IMR-90 (cell line): Measurements from ENCODE around the gene KDM3B. TPM values are rescaled to one million over a fixed set of nuclear protein-coding genes. Genes with fewer than 3 reads are reported as not detected.

Source experiments
- ATAC-seq: fragments of 200-7000 bp; cut with Tn5 transposase; 2 replicates; pipeline ENCODE4 v1.9.1; 2020; ENCODE audit warnings: low read depth, mild to moderate bottlenecking, moderate library complexity
- BruUV-seq: library from RNA; stranded (reverse); fragments of 400-500 nt; replicated peaks from 2 replicates; lab custom pipeline; 2021; lab: Mats Ljungman, UMichigan
- CTCF ChIA-PET: fragments of 300-600 bp; formaldehyde crosslinking; extraction: SDS; loops from one replicate; lab custom pipeline; 2021; ENCODE audit warnings: antibody characterized with exemption; lab: Yijun Ruan, JAX
- POLR2A ChIA-PET: fragments of 300-600 bp; sonication (Branson Sonifier 250); formaldehyde crosslinking; loops from one replicate; lab custom pipeline; 2022; ENCODE audit warnings: antibody characterized with exemption; ENCODE audit not compliant: unreplicated experiment; lab: Charles Lee
- DNase-seq: peaks from one replicate; pipeline ENCODE4 v3.0.0; 2013
- H2AFZ ChIP-seq: replicated peaks from 2 replicates; pipeline ENCODE3; 2013; ENCODE audit warnings: low read length, mild to moderate bottlenecking; ENCODE audit not compliant: poor library complexity
- H2AK5ac ChIP-seq: 2 replicates; pipeline ENCODE4 v1.6.1; 2013; ENCODE audit warnings: low read depth, low read length, inconsistent platforms
- H2AK9ac ChIP-seq: replicated peaks from 2 replicates; pipeline ENCODE3; 2013; ENCODE audit warnings: mild to moderate bottlenecking, low read depth, low read length, moderate library complexity; ENCODE audit not compliant: poor library complexity
- H2BK120ac ChIP-seq: 2 replicates; pipeline ENCODE4 v1.6.1; 2013; ENCODE audit warnings: low read depth, low read length, inconsistent platforms
- H2BK15ac ChIP-seq: 3 replicates; pipeline ENCODE4 v1.6.1; 2013; ENCODE audit warnings: low read depth, low read length, inconsistent platforms
- H2BK20ac ChIP-seq: 2 replicates; pipeline ENCODE4 v1.6.1; 2013; ENCODE audit warnings: low read depth, mild to moderate bottlenecking, inconsistent platforms, low read length, moderate library complexity
- H2BK5ac ChIP-seq: 2 replicates; pipeline ENCODE4 v1.6.1; 2013; ENCODE audit warnings: mild to moderate bottlenecking, low read depth, low read length, inconsistent platforms; ENCODE audit not compliant: poor library complexity, severe bottlenecking
- H3K14ac ChIP-seq: replicated peaks from 2 replicates; pipeline ENCODE4 v1.6.1; 2013; ENCODE audit warnings: low read depth, low read length, inconsistent platforms
- H3K18ac ChIP-seq: 2 replicates; pipeline ENCODE4 v1.6.1; 2013; ENCODE audit warnings: low read depth, low read length, control low read depth
- H3K23ac ChIP-seq: 2 replicates; pipeline ENCODE4 v1.6.1; 2013; ENCODE audit warnings: low read depth, low read length, inconsistent platforms
- H3K27ac ChIP-seq: 2 replicates; pipeline ENCODE4 v1.5.1; 2013; ENCODE audit warnings: mild to moderate bottlenecking, control low read depth, low read length; ENCODE audit not compliant: insufficient read depth
- H3K27me3 ChIP-seq: 2 replicates; pipeline ENCODE4 v1.6.1; 2013; ENCODE audit warnings: low read length; ENCODE audit not compliant: control insufficient read depth, insufficient read depth
- H3K36me3 ChIP-seq: 2 replicates; pipeline ENCODE4 v1.6.1; 2013; ENCODE audit warnings: low read length, mixed read lengths; ENCODE audit not compliant: control insufficient read depth, insufficient read depth
- H3K4ac ChIP-seq: 2 replicates; pipeline ENCODE4 v1.6.1; 2013; ENCODE audit warnings: low read depth, low read length, inconsistent platforms
- H3K4me1 ChIP-seq: 2 replicates; pipeline ENCODE4 v1.6.1; 2013; ENCODE audit warnings: low read length, mixed read lengths; ENCODE audit not compliant: control insufficient read depth, insufficient read depth
- H3K4me2 ChIP-seq: 2 replicates; pipeline ENCODE4 v1.6.1; 2013; ENCODE audit warnings: low read depth, mild to moderate bottlenecking, control low read depth, low read length, moderate library complexity
- H3K4me3 ChIP-seq: 2 replicates; pipeline ENCODE4 v1.5.1; 2013; ENCODE audit warnings: low read depth, mild to moderate bottlenecking, control low read depth, low read length, moderate library complexity; ENCODE audit not compliant: insufficient read depth
- H3K56ac ChIP-seq: 2 replicates; pipeline ENCODE4 v1.6.1; 2013; ENCODE audit warnings: low read length, inconsistent platforms; ENCODE audit not compliant: insufficient read depth; ENCODE audit errors: extremely low read depth
- H3K79me1 ChIP-seq, 2 experiments: 2 replicates each; pipeline ENCODE4 v1.6.1; 2013; ENCODE audit warnings: low read length in 2 of 2, inconsistent platforms in 1 of 2, low read depth in 1 of 2
- H3K9ac ChIP-seq: 2 replicates; pipeline ENCODE4 v1.6.1; 2013; ENCODE audit warnings: low read depth, low read length, control low read depth
- H3K9me1 ChIP-seq: 2 replicates; pipeline ENCODE4 v1.6.1; 2013; ENCODE audit warnings: low read length, inconsistent platforms; ENCODE audit not compliant: insufficient read depth
- H3K9me3 ChIP-seq: 2 replicates; pipeline ENCODE4 v1.6.1; 2013; ENCODE audit warnings: low read length; ENCODE audit not compliant: control insufficient read depth, insufficient read depth
- H4K20me1 ChIP-seq: 2 replicates; pipeline ENCODE4 v1.6.1; 2013; ENCODE audit warnings: low read length, inconsistent platforms; ENCODE audit not compliant: insufficient read depth
- H4K5ac ChIP-seq: 2 replicates; pipeline ENCODE4 v1.6.1; 2013; ENCODE audit warnings: mild to moderate bottlenecking, low read depth, low read length, control low read depth
- H4K8ac ChIP-seq, 2 experiments: 2 replicates each; pipeline ENCODE4 v1.6.1; 2013; ENCODE audit warnings: low read depth in 2 of 2, low read length in 2 of 2, control low read depth in 1 of 2, inconsistent platforms in 1 of 2
- H4K91ac ChIP-seq: 2 replicates; pipeline ENCODE4 v1.6.1; 2013; ENCODE audit warnings: low read depth, low read length, inconsistent platforms; ENCODE audit not compliant: insufficient read depth
- WGBS, 2 experiments: methylation state at CpG; one replicate each; pipeline versions ENCODE4 v1.1.5 to v1.1.7; 2013; ENCODE audit warnings: missing lambda C conversion rate in 2 of 2; ENCODE audit not compliant: insufficient read length in 1 of 2; ENCODE audit errors: extremely low coverage in 2 of 2; 5-methylcytosine and 5-hydroxymethylcytosine counted together
- dilution Hi-C: fragments of 300-500 bp; cut with HindIII; formaldehyde crosslinking; loops from one replicate; pipeline ENCODE4 v1.14.3; 2018; ENCODE audit warnings: low sequenced_read_pairs; ENCODE audit not compliant: unreplicated experiment
- in situ Hi-C: fragments of 300-500 bp; cut with MboI; formaldehyde crosslinking; loops from 3 replicates; pipeline ENCODE4 v1.14.3; 2019; ENCODE audit warnings: low sequenced_read_pairs, inconsistent platforms, mixed read lengths
- intact Hi-C: fragments of 100-400 bp; cut with micrococcal nuclease; formaldehyde crosslinking; loops from 2 replicates; pipeline ENCODE4 v1.10.0; 2022
- polyA plus RNA-seq, 3 experiments: library from polyadenylated mRNA; depleted of rRNA; stranded (reverse); fragments of >200 nt; gene quantifications; 2 replicates each; pipeline ENCODE4 v1.2.3, GENCODE V29; 2012; ENCODE audit warnings: low replicate concordance in 1 of 3
- total RNA-seq: library from RNA; depleted of rRNA; stranded (reverse); fragments of >200 nt; gene quantifications from 2 replicates; pipeline ENCODE4 v1.2.3, GENCODE V29; 2012
- TF ChIP-seq, protein P1 (sequence below): fragments of 150-350 bp; IDR thresholded peaks from 2 replicates; pipeline ENCODE4 v1.6.1; 2017; ENCODE audit warnings: mild to moderate bottlenecking, antibody characterized with exemption, low read length, low read depth
- TF ChIP-seq, protein P2 (sequence below): fragments of 150-350 bp; IDR thresholded peaks from 2 replicates; pipeline ENCODE4 v1.6.1; 2016; ENCODE audit warnings: low read depth, mild to moderate bottlenecking, low read length, moderate library complexity, borderline replicate concordance

The KDM3B gene
- total and polyA plus RNA-seq, 2 of the 4 experiments (the other 2 are of a cell fraction), result 19.4 to 35.8 TPM

DNA sequence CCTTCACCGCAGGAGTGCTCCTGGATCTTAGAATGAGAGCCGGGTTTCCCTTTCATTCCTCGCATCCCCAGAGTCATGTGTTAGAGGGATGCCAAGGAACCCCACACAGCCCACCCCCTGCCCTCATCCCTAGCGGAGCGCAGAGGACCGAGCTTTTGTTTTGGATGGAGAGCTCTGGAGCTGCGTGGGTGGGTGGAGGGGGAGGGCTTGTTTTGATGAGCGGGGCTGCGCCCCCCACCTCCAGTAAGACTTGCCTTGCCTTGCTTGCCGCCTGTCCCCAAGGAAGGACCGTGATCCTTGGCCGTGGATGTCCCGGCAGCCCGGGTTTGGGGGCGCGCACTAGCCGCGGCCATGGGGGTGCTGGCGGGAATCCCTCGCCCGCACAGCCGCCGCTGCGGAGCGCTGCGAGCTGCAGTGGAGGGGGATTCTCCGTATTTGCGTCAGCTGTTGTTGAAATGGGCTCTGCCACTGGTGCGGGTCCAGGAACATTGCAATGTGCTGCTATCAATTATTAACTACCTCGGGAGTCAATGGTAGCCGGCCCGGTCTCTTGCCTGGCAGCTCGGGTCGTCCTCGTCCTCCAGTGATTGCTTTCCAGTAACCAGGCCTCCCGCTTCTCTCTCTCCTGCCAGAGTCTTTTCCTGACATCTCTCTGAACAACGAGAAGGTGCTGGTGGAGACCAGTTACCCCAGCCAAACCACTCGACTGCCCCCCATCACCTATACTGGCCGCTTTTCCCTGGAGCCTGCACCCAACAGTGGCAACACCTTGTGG is 113.8 kb downstream of the KDM3B start:
- no TSS peak for BruUV-seq
- ChIA-PET POLR2A (interaction anchor here (0.6 to 1.4 kb wide), 6 partner anchors 8 to 827 kb away, joined by 3 to 15 read pairs (median 6); partner anchors contain the start of genes ETF1, KIF20A and MATR3), CTCF (no interaction called here)
- Histone ChIP-seq H3K9me3 (no peaks in the 10 kb centered on the region), H4K91ac (no peak overlapping the region), H2BK120ac (no peak overlapping the region), H3K79me1 (peaks cover 13 to 38% of the 10 kb centered on the region in 2 experiments), H2AK9ac (peak overlapping the region; percentile 75), H2AFZ (peak overlapping the region; percentile 96), H3K4ac (no peak overlapping the region), H3K9me1 (peaks cover 23% of the 10 kb centered on the region), H2BK5ac (no peak overlapping the region), H4K20me1 (peaks cover 56% of the 10 kb centered on the region), H3K56ac (no peak overlapping the region), H3K27me3 (no peaks in the 10 kb centered on the region), H3K9ac (peak overlapping the region; percentile 61), H3K23ac (peak overlapping the region; percentile 63; the same call in 1 of the 2 replicates), H3K18ac (no peak overlapping the region), H3K27ac (peak overlapping the region; percentile 4; the same call in 1 of the 2 replicates), H2BK20ac (no peak overlapping the region), H3K36me3 (peaks cover 18% of the 10 kb centered on the region), H3K4me1 (peaks cover 12% of the 10 kb centered on the region; the same call in 1 of the 2 replicates), H3K14ac (peak overlapping the region; percentile 65), H4K5ac (no peak overlapping the region), H3K4me3 (peak overlapping the region; percentile 66), H3K4me2 (peak overlapping the region; percentile 75), H4K8ac (no peak overlapping the region), H2BK15ac (no peak overlapping the region), H2AK5ac (no peak overlapping the region)
- ATAC-seq (no peak), DNase-seq (peak; percentile 39)
- dilution Hi-C loops, result no loop called here
- in situ Hi-C loops, result no loop called here
- intact Hi-C loops, result no loop called here
- 4% methylated on average over 21 of the region's 39 CpGs; no CpG with 5 or more reads in 1 of the 2 experiments for WGBS, 2 experiments
- TF ChIP-seq, protein P1, sequence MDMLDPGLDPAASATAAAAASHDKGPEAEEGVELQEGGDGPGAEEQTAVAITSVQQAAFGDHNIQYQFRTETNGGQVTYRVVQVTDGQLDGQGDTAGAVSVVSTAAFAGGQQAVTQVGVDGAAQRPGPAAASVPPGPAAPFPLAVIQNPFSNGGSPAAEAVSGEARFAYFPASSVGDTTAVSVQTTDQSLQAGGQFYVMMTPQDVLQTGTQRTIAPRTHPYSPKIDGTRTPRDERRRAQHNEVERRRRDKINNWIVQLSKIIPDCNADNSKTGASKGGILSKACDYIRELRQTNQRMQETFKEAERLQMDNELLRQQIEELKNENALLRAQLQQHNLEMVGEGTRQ, result peak; percentile 4; the same call in 1 of the 2 replicates
- TF ChIP-seq, protein P2, sequence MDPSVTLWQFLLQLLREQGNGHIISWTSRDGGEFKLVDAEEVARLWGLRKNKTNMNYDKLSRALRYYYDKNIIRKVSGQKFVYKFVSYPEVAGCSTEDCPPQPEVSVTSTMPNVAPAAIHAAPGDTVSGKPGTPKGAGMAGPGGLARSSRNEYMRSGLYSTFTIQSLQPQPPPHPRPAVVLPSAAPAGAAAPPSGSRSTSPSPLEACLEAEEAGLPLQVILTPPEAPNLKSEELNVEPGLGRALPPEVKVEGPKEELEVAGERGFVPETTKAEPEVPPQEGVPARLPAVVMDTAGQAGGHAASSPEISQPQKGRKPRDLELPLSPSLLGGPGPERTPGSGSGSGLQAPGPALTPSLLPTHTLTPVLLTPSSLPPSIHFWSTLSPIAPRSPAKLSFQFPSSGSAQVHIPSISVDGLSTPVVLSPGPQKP, result no peak
